ENCODE measurements around the gene ST6GALNAC4. TPM values are rescaled to one million over a fixed set of nuclear protein-coding genes. Genes with fewer than 3 reads are reported as not detected.
A peak's percentile ranks its signal among the peaks of the same experiment; 100 is the strongest.
"Not testable (repeated sequence)": the region's sequence is repeated elsewhere in the genome, so short reads cannot be mapped to it uniquely, and the experiment has no call there.

Gene ST6GALNAC4
- total RNA-seq, 2 experiments from 2014 or later = 37.0 to 39.7 TPM

DNA sequence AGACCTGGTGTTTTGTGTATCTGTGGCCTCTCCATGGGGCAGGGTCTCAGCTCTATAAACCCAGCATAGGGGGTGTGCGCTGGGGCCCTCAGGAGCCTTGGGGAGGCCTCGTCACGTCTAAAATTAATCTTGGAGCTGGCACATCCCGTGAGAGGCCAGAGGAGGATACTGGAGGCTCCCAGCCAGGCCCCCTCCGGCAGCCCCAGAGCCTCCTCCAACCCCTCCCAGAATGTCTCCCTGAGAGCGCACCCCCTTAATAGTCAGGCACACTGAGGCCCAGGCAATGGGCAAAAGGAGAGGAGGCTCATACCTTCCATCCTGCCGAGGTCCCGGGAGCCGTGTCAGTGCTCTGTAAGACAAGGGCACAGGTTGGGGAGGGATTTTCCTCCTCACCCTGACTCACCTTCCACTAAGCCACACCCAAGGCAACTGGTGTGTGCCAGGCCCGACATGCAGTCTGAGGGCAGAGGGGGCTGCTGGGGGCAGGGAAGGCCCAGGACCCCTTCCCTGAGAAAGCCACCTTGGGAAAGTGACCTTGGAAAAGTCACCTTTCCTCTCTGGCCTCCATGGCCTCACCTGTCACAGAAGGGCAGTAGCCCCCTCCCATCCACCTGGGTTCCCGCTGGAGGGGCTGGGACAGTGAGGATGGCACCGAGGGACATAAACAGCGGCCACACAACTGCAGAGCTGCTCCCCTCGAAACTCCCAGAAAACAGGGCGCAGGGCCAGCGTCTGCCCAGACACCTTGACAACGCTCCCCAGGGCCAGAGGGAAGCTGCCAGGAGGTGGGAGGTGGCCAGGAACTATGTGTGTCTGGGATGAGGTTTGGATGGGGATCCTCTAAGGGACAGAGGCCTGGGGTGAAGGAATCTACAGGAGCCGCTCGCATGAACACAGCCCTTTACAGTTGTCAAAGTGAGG lies 42.3 kb downstream of the ST6GALNAC4 start:
- Mint-ChIP-seq H3K36me3 (ENCODE audit: low read depth) (peaks cover 3% of the 10 kb centered on the region), H3K27me3 (ENCODE audit: low read depth) (peaks cover 3% of the 10 kb centered on the region), H3K4me3 (no peak overlapping the region), H3K9me3 (ENCODE audit: insufficient read depth) (no peaks in the 10 kb centered on the region), H3K27ac (no peak overlapping the region), H3K4me1 (ENCODE audit: low read depth) (peaks cover 6% of the 10 kb centered on the region)
- DNase-seq (no peak), ATAC-seq (no peak)
- ChIA-PET POLR2A (no interaction called here), CTCF (interaction anchor here (0.8 kb wide), 1 partner anchor 46 kb away, joined by 3 read pairs; no protein-coding TSS in a partner anchor)

DNA sequence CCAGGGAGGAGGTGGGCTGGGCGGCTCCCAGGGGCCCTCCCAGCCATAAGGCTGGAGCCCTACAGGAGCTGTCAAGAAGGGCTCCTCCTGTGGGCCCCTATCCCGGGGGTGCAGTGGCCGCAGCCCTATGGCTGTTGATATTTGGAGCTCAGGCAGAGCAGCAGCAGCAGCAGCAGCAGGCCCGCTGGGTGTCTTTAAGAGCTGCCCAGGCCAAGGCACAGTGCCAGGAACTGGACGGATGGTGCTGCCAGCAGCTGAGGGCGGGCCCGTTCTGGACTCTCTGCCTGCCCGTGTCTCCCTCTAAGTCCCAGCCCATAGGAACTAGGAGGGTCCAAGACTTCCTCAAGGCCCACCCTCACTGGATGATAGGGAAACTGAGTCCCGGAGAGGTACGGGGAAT lies 43.0 kb downstream of the ST6GALNAC4 start:
- CTCF ChIA-PET = interaction anchor here (0.8 kb wide), 1 partner anchor 47 kb away, joined by 3 read pairs; no protein-coding TSS in a partner anchor
- H3K27ac Mint-ChIP-seq = no peak overlapping the region
- H3K4me1 Mint-ChIP-seq (ENCODE audit: low read depth) = peaks cover 8% of the 10 kb centered on the region
- H3K9me3 Mint-ChIP-seq (ENCODE audit: insufficient read depth) = no peaks in the 10 kb centered on the region
- no peak for ATAC-seq
- no peak overlapping the region for H3K4me3 Mint-ChIP-seq
- POLR2A ChIA-PET = no interaction called here
- no peak for DNase-seq
- peaks cover 3% of the 10 kb centered on the region for H3K27me3 Mint-ChIP-seq (ENCODE audit: low read depth)
- H3K36me3 Mint-ChIP-seq (ENCODE audit: low read depth) = peaks cover under 1% of the 10 kb centered on the region

DNA sequence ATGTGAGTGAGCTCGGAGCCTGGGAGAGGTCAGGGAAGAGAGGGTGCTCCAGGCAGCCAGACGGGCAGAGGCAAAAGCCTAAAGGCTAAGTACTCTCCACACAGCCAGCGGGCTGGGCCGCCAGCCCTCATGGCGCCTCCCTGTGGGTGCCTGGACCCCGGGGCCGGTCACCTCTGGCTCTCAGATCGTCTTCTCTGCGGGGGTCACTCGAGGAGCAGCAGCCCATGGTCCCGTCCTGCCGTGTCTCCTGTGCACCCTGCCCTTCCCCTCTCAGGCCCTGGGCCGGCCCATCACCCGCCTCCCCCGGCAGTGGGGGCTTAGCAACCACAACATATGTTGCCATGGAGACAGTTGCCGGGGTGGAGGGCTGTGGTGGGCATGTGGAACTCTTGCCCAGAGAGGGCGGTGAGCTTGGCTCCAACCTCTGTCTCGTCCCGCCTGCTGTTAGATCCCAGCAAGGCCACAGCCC lies 43.6 kb downstream of the ST6GALNAC4 start:
- no peaks in the 10 kb centered on the region for H3K36me3 Mint-ChIP-seq (ENCODE audit: low read depth)
- H3K4me1 Mint-ChIP-seq (ENCODE audit: low read depth) = peaks cover 8% of the 10 kb centered on the region
- ATAC-seq (no peak), DNase-seq (no peak)
- H3K27ac Mint-ChIP-seq = no peak overlapping the region
- ChIA-PET POLR2A (no interaction called here), CTCF (interaction anchor here (0.8 to 4.9 kb wide), 3 partner anchors 42 to 138 kb away, joined by 3 to 53 read pairs (median 3); partner anchors contain the start of gene TOR2A)
- peaks cover 3% of the 10 kb centered on the region for H3K27me3 Mint-ChIP-seq (ENCODE audit: low read depth)
- no peaks in the 10 kb centered on the region for H3K9me3 Mint-ChIP-seq (ENCODE audit: insufficient read depth)
- no peak overlapping the region for H3K4me3 Mint-ChIP-seq

DNA sequence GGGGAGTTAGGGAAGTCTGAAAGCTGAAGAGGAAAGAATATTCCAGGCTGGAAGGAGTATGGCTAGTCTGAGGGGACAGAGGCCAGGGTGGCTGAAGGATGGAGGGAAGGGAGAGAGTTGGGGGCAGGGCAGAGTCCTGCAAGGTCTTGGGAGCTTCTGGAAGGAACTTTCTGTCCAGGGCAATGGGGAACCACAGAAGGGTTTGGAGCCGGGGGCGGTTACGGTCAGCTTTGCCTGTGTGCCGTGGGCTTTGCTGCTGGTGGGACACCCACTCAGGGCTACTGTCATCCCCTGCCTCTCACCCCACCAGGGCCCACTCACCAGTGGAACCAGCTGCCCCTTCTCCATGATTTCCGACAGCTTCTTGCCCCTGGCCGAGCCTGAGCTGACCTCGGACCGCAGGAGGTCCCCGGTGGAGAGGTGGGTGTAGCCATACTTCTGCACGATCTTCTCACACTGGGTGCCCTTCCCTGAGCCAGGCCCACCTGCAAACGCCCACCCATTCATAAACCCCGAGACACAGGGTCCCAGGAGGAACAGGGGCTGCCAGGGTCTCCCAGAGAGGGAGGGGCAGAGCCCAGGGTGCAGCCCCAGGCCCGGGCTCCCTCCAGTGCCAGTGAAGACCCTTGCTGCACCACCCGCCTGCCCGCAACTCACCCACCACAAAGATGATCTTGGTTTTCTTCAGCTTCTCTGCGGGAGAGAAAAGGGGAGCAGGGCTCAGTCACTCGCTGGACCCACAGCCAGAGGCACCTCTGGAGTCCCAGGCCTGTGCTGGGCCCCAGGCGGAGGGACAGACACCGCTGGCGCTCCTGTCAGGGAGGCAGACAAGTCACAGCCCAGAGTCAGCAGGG lies 44.2 kb downstream of the ST6GALNAC4 start:
- peaks cover 3% of the 10 kb centered on the region for H3K27me3 Mint-ChIP-seq (ENCODE audit: low read depth)
- no peaks in the 10 kb centered on the region for H3K9me3 Mint-ChIP-seq (ENCODE audit: insufficient read depth)
- ATAC-seq (no peak), DNase-seq (no peak)
- no peak overlapping the region for H3K27ac Mint-ChIP-seq
- ChIA-PET CTCF (interaction anchor here (0.6 to 4.9 kb wide), 3 partner anchors 9 to 138 kb away, joined by 3 to 53 read pairs (median 3); partner anchors contain the start of gene TOR2A), POLR2A (no interaction called here)
- H3K4me3 Mint-ChIP-seq = no peak overlapping the region
- H3K4me1 Mint-ChIP-seq (ENCODE audit: low read depth) = peaks cover 8% of the 10 kb centered on the region
- H3K36me3 Mint-ChIP-seq (ENCODE audit: low read depth) = no peaks in the 10 kb centered on the region

DNA sequence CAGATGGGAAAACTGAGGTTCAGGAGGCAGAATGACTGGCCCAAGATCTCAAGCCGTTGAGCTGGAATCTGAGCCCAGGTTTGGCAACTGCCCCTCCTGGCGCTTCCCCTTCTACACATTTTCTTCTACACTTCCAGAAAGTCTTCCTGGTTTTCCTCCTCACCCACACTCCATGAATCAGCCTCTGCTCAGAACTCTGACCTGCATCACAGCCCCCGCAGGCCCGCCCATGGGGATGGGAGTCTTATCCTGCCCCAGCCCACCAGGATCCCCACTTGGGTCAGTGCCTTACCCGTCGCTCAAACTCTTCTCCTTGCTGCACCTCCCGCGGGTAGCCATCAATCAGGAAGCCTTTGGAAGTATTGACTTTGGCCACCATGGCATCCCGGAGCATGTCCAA lies 45.3 kb downstream of the ST6GALNAC4 start:
- Mint-ChIP-seq H3K9me3 (ENCODE audit: insufficient read depth) (no peaks in the 10 kb centered on the region), H3K27ac (no peak overlapping the region), H3K4me3 (no peak overlapping the region), H3K4me1 (ENCODE audit: low read depth) (peaks cover 5% of the 10 kb centered on the region), H3K27me3 (ENCODE audit: low read depth) (no peaks in the 10 kb centered on the region), H3K36me3 (ENCODE audit: low read depth) (peaks cover 3% of the 10 kb centered on the region)
- ChIA-PET POLR2A (no interaction called here), CTCF (interaction anchor here (1.0 to 4.9 kb wide), 4 partner anchors 14 to 137 kb away, joined by 3 to 55 read pairs (median 36); partner anchors contain the start of genes CDK9 and TOR2A)
- ATAC-seq (no peak), DNase-seq (no peak)

DNA sequence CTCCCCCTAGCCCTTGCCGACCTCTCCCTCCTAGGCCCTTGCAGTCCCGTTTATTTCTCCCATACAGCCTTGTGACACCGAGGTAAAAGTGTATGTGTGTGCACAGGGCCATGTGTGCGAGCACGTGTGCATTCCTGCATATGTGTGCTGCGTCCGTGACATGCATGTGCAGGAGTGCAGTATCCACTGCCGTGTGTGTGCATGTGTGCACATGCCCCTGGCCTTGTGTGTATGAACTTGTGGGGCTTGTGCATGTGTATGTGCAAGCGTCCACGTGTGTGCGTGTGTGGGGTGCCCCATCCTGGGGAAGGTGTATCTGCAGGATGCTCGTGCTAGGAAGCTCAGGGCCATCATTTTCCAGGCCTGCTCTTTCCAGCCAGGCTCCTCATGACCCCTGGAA lies 46.0 kb downstream of the ST6GALNAC4 start:
- ATAC-seq (no peak), DNase-seq (no peak)
- ChIA-PET POLR2A (no interaction called here), CTCF (interaction anchor here (1.0 to 4.9 kb wide), 16 partner anchors 9 to 136 kb away, joined by 3 to 55 read pairs (median 12); partner anchors contain the start of genes CDK9, ENG, ST6GALNAC4 and TOR2A)
- Mint-ChIP-seq H3K4me1 (ENCODE audit: low read depth) (peaks cover 9% of the 10 kb centered on the region), H3K36me3 (ENCODE audit: low read depth) (peaks cover 3% of the 10 kb centered on the region), H3K27ac (no peak overlapping the region), H3K9me3 (ENCODE audit: insufficient read depth) (no peaks in the 10 kb centered on the region), H3K27me3 (ENCODE audit: low read depth) (no peaks in the 10 kb centered on the region), H3K4me3 (no peak overlapping the region)

DNA sequence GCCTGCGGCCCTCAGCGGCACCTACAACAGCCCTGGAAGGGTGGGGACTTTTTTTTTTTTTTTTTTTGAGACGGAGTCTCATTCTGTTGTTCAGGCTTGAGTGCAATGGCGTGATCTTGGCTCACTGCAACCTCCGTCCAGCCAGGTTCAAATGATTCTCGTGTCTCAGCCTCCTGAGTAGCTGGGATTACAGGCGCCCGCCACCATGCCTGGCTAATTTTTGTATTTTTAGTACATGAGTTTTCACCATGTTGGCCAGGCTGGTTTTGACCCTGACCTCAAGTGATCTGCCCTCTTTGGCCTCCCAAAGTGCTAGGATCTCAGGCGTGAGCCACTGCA lies 46.7 kb downstream of the ST6GALNAC4 start:
- peaks cover 17% of the 10 kb centered on the region for H3K4me1 Mint-ChIP-seq (ENCODE audit: low read depth)
- DNase-seq; H3K36me3 Mint-ChIP-seq (ENCODE audit: low read depth); ATAC-seq; H3K27me3 Mint-ChIP-seq (ENCODE audit: low read depth); H3K27ac Mint-ChIP-seq; H3K9me3 Mint-ChIP-seq (ENCODE audit: insufficient read depth); H3K4me3 Mint-ChIP-seq: not testable (repeated sequence)
- ChIA-PET POLR2A (interaction anchor here (0.8 to 1.4 kb wide), 5 partner anchors 17 to 107 kb away, joined by 3 to 5 read pairs (median 4); partner anchors contain the start of gene CDK9), CTCF (interaction anchor here (0.8 to 4.9 kb wide), 53 partner anchors 9 to 291 kb away, joined by 3 to 55 read pairs (median 5); partner anchors contain the start of genes CDK9, ENG, FPGS and SH2D3C)

DNA sequence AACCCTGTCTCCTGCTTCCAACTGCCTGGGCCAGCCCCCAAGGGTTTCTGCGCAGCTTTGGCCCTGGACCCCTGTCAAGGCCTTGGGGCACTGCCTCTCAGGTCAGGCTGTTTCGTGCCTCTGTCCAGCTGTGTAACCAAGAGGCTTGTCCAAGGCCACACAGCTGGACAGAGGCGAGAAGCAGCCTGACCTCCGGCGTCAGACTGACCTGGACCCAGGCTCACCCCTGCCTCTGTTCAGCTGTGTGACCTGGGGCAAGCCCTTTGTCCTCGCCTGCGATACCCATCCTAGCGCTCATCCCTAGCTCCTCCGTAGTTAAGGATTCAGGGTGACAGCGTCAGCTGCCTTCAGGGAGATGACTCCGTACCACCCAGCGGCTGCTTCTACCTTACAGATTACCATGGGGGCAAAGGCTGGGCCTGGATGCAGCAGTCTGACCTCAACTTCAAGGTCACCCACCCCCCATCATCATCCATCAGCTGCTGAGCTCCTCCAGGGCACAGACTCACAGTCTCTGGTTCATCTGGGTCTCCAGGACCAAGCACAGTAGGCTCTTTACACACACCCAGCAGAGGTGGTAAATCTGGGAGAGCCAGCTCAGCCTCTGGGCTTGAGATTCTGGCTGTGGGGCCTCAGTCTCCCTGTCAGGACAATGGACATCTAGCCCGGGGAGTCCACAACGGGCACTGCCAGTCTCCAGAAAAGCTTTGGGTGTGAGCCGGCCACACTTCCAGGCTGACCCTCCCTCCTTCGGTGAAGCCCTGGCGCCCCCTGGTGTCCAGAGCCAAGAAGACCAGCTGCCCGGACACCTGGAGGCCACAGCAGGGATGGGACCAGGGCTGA lies 47.3 kb downstream of the ST6GALNAC4 start:
- H3K27me3 Mint-ChIP-seq (ENCODE audit: low read depth) = no peaks in the 10 kb centered on the region
- H3K4me3 Mint-ChIP-seq = no peak overlapping the region
- H3K27ac Mint-ChIP-seq = no peak overlapping the region
- no peaks in the 10 kb centered on the region for H3K9me3 Mint-ChIP-seq (ENCODE audit: insufficient read depth)
- CTCF ChIA-PET = interaction anchor here (0.6 to 4.9 kb wide), 62 partner anchors 8 to 290 kb away, joined by 3 to 55 read pairs (median 5); partner anchors contain the start of genes CDK9, ENG, FPGS and SH2D3C
- peaks cover 6% of the 10 kb centered on the region for H3K36me3 Mint-ChIP-seq (ENCODE audit: low read depth)
- POLR2A ChIA-PET = interaction anchor here (0.6 to 1.4 kb wide), 7 partner anchors 16 to 135 kb away, joined by 3 to 5 read pairs (median 4); partner anchors contain the start of genes CDK9 and TOR2A
- peaks cover 23% of the 10 kb centered on the region for H3K4me1 Mint-ChIP-seq (ENCODE audit: low read depth)
- ATAC-seq (peak; percentile 89), DNase-seq (peak; percentile 87)

DNA sequence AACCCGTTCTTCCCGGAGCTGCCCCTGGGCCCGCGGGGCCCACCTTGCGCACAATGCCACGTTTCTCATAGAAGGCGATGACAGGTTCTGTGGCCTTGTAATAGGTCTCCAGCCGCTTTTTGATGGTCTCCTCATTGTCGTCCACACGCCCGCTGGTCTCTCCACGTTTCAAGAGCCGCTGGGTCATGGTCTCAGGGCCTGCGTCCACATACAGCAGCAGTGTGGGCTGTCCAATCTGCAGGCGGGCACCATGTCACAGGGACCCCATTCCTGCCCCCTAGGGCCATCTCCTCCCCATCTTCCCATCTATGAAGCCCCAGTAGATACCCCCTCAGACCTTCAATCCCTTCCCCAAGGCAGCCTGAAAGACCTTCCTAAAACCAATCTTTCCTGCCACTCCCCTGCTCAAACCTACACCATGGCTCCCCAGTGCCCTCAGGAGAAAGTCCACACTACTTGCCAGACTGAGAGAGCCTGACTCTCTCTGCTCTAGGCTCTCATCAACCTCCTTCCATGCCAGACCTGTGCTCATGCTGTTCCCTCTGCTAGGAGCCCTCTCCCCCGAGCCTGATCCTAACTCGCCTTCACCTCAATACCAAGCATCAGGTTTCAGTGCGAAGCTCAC lies 48.5 kb downstream of the ST6GALNAC4 start:
- POLR2A ChIA-PET = interaction anchor here (0.6 to 1.4 kb wide), 2 partner anchors 16 to 80 kb away, joined by 3 read pairs; no protein-coding TSS in a partner anchor
- ATAC-seq (no peak), DNase-seq (no peak)
- H3K27me3 Mint-ChIP-seq (ENCODE audit: low read depth) = no peaks in the 10 kb centered on the region
- peaks cover 6% of the 10 kb centered on the region for H3K36me3 Mint-ChIP-seq (ENCODE audit: low read depth)
- H3K27ac Mint-ChIP-seq = peak overlapping the region; percentile 11
- peaks cover 24% of the 10 kb centered on the region for H3K4me1 Mint-ChIP-seq (ENCODE audit: low read depth)
- H3K4me3 Mint-ChIP-seq = no peak overlapping the region
- CTCF ChIA-PET = interaction anchor here (0.6 to 4.9 kb wide), 16 partner anchors 14 to 363 kb away, joined by 3 to 55 read pairs (median 9); partner anchors contain the start of genes CDK9, ENG, ST6GALNAC6 and TOR2A
- no peaks in the 10 kb centered on the region for H3K9me3 Mint-ChIP-seq (ENCODE audit: insufficient read depth)

Measured in activated CD8-positive, alpha-beta T cell treated with anti-CD3 and anti-CD28 coated beads, Interleukin-2, amount 10 ng/mL, durations not matched to agents 7 days and 5 days (primary cell).